ENCODE measurements around the gene CACNA2D2. TPM values are rescaled to one million over a fixed set of nuclear protein-coding genes. Genes with fewer than 3 reads are reported as not detected.

The CACNA2D2 gene
- total and polyA plus RNA-seq, 2 of the 13 experiments (the other 11 are each of a cell fraction or from before 2014, with no cell fraction given) = not detected

DNA sequence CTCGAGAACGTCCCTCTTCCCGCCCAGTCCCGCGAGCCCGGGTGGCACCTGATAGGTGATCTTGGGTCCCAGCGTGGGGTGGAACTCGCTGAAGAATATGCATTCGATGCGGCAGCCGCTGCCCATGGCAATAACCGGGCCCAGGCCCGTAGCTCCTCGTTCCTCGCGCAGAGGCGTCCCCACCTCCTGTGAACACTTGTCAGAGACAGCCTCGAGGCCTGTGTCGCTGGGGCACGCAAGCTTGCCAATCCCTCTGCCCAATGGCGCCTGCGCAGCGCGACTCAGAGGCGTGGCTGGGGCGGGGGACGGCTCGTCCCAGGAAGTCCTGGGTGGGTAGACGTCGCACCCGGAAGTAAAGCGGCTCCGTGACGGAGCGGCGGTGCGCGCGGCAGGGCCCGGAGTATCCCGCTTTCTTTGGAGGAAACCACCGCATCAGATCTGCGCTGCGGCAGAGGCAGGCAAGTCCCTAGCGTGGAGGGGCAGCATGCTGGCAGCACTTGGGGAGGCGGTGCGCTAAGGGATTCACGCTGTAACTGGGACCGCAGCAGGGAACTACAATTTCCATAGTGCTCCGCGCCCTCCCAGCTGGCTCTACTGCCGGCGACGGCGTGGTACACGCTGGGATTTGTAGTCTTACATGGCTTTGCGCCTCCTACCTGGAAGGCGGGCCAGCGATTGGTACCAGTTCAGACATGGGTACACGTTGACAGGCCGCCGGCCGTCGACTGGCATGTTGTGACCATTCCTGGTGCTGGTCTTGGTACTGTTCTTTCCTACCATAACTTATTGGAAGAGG is 152.7 kb downstream of the CACNA2D2 start, which contains the start of the genes CYB561D2 and NPRL2 (continued):
- TF ChIP-seq, protein P1, sequence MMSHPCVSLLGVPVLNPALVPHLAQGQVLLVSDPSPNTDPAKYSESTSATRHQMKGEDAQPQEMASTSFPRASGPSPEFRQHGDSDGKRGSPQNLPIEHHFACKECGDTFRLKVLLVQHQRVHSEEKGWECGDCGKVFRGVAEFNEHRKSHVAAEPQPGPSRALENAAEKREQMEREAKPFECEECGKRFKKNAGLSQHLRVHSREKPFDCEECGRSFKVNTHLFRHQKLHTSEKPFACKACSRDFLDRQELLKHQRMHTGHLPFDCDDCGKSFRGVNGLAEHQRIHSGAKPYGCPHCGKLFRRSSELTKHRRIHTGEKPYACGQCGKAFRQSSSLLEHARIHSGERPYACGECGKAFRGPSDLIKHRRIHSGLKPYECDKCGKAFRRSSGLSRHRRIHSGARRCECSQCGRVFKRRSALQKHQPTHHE (CRISPR knock-in tag; IDR thresholded peaks at IDR 0.05; ENCODE audit: borderline replicate concordance) = peak; percentile 52; the same call in 1 of the 2 replicates
- TF ChIP-seq, protein P2, sequence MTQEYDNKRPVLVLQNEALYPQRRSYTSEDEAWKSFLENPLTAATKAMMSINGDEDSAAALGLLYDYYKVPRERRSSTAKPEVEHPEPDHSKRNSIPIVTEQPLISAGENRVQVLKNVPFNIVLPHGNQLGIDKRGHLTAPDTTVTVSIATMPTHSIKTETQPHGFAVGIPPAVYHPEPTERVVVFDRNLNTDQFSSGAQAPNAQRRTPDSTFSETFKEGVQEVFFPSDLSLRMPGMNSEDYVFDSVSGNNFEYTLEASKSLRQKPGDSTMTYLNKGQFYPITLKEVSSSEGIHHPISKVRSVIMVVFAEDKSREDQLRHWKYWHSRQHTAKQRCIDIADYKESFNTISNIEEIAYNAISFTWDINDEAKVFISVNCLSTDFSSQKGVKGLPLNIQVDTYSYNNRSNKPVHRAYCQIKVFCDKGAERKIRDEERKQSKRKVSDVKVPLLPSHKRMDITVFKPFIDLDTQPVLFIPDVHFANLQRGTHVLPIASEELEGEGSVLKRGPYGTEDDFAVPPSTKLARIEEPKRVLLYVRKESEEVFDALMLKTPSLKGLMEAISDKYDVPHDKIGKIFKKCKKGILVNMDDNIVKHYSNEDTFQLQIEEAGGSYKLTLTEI (CRISPR knock-in tag; conservative IDR thresholded peaks at IDR 0.05) = no peak
- TF ChIP-seq, protein P3, sequence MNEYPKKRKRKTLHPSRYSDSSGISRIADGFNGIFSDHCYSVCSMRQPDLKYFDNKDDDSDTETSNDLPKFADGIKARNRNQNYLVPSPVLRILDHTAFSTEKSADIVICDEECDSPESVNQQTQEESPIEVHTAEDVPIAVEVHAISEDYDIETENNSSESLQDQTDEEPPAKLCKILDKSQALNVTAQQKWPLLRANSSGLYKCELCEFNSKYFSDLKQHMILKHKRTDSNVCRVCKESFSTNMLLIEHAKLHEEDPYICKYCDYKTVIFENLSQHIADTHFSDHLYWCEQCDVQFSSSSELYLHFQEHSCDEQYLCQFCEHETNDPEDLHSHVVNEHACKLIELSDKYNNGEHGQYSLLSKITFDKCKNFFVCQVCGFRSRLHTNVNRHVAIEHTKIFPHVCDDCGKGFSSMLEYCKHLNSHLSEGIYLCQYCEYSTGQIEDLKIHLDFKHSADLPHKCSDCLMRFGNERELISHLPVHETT (CRISPR knock-in tag; conservative IDR thresholded peaks at IDR 0.05) = peak; percentile 90
- TF ChIP-seq MLLT10 (CRISPR knock-in tag; IDR thresholded peaks at IDR 0.05) (no peak), SNAI1 (CRISPR knock-in tag; IDR thresholded peaks at IDR 0.05; ENCODE audit: borderline replicate concordance) (peak; percentile 88; the same call in 1 of the 2 replicates), TEAD3 (CRISPR knock-in tag; optimal IDR thresholded peaks at IDR 0.05; ENCODE audit: borderline replicate concordance) (peak; percentile 18), ELF1 (CRISPR knock-in tag; IDR thresholded peaks at IDR 0.05) (peak; percentile 99), BRCA1 (CRISPR knock-in tag; IDR thresholded peaks at IDR 0.05) (peak; percentile 83; the same call in 1 of the 2 replicates), HHEX (CRISPR knock-in tag; IDR thresholded peaks at IDR 0.05) (0 out of 2 replicates have a peak, but pooled peaks have one; percentile 8), ZNF589 (CRISPR knock-in tag; conservative IDR thresholded peaks at IDR 0.05) (peak; percentile 74; the same call in 1 of the 2 replicates), FOXK1 (CRISPR knock-in tag; IDR thresholded peaks at IDR 0.05; ENCODE audit: borderline replicate concordance, low read depth) (peak; percentile 71), POLR2AphosphoS5 (IDR thresholded peaks at IDR 0.05; ENCODE audit: low read depth, low read length) (peak; percentile 90), ZNF446 (CRISPR knock-in tag; IDR thresholded peaks at IDR 0.05) (no peak), RFX5 (IDR thresholded peaks at IDR 0.05; ENCODE audit: low read depth, low read length) (no peak), MXI1 (IDR thresholded peaks at IDR 0.05; ENCODE audit: borderline replicate concordance, low read depth, low read length) (peak; percentile 58; the same call in 2 of the 3 replicates), ZBTB7A (CRISPR knock-in tag; IDR thresholded peaks at IDR 0.05) (peak; percentile 88), ZFP37 (CRISPR knock-in tag; IDR thresholded peaks at IDR 0.05; ENCODE audit: borderline replicate concordance) (peak; percentile 96; the same call in 1 of the 2 replicates)
- TF ChIP-seq, protein P4, sequence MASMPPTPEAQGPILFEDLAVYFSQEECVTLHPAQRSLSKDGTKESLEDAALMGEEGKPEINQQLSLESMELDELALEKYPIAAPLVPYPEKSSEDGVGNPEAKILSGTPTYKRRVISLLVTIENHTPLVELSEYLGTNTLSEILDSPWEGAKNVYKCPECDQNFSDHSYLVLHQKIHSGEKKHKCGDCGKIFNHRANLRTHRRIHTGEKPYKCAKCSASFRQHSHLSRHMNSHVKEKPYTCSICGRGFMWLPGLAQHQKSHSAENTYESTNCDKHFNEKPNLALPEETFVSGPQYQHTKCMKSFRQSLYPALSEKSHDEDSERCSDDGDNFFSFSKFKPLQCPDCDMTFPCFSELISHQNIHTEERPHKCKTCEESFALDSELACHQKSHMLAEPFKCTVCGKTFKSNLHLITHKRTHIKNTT (CRISPR knock-in tag; IDR thresholded peaks at IDR 0.05) = no peak
- TF ChIP-seq, protein P5, sequence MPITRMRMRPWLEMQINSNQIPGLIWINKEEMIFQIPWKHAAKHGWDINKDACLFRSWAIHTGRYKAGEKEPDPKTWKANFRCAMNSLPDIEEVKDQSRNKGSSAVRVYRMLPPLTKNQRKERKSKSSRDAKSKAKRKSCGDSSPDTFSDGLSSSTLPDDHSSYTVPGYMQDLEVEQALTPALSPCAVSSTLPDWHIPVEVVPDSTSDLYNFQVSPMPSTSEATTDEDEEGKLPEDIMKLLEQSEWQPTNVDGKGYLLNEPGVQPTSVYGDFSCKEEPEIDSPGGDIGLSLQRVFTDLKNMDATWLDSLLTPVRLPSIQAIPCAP (CRISPR knock-in tag; IDR thresholded peaks at IDR 0.05; ENCODE audit: low read depth) = 0 out of 2 replicates have a peak, but pooled peaks have one; percentile 63
- TF ChIP-seq, protein P6, sequence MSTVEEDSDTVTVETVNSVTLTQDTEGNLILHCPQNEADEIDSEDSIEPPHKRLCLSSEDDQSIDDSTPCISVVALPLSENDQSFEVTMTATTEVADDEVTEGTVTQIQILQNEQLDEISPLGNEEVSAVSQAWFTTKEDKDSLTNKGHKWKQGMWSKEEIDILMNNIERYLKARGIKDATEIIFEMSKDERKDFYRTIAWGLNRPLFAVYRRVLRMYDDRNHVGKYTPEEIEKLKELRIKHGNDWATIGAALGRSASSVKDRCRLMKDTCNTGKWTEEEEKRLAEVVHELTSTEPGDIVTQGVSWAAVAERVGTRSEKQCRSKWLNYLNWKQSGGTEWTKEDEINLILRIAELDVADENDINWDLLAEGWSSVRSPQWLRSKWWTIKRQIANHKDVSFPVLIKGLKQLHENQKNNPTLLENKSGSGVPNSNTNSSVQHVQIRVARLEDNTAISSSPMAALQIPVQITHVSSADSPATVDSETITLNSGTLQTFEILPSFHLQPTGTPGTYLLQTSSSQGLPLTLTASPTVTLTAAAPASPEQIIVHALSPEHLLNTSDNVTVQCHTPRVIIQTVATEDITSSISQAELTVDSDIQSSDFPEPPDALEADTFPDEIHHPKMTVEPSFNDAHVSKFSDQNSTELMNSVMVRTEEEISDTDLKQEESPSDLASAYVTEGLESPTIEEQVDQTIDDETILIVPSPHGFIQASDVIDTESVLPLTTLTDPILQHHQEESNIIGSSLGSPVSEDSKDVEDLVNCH (CRISPR knock-in tag; IDR thresholded peaks at IDR 0.05) = no peak

Measured in HepG2 (cell line).